ENCODE data around the gene ACAP3. TPM values are rescaled to one million over a fixed set of nuclear protein-coding genes. Genes with fewer than 3 reads are reported as not detected.
A peak's percentile ranks its signal among the peaks of the same experiment; 100 is the strongest.

Gene ACAP3
- total and polyA plus RNA-seq, 10 of the 15 experiments (the other 5 are each of a cell fraction or from before 2014, with no cell fraction given) = 0.05 to 34.2 (median 7.1) TPM

- peak; percentile 97 for ATAC-seq
- POLR2A ChIA-PET = interaction anchor here (0.6 to 2.3 kb wide), 18 partner anchors 9 to 238 kb away, joined by 3 to 19 read pairs (median 4); partner anchors contain the start of genes AURKAIP1, ISG15, TNFRSF18 and UBE2J2
- TF ChIP-seq STAT1 (conservative IDR thresholded peaks at IDR 0.05) (peak; percentile 7; the same call in 1 of the 2 replicates), ZBTB40 (IDR thresholded peaks at IDR 0.05; ENCODE audit: borderline replicate concordance) (no peak), BMI1 (IDR thresholded peaks at IDR 0.05; ENCODE audit: borderline replicate concordance) (no peak), TCF7 (IDR thresholded peaks at IDR 0.05; ENCODE audit: borderline replicate concordance) (no peak), IKZF1 (conservative IDR thresholded peaks at IDR 0.05) (0 out of 2 replicates have a peak, but pooled peaks have one; percentile 23), BCL3 (IDR thresholded peaks at IDR 0.05; ENCODE audit: borderline replicate concordance, insufficient read depth, low read depth, low read length, poor library complexity, severe bottlenecking) (no peak), ZBTB11 (CRISPR knock-in tag; IDR thresholded peaks at IDR 0.05) (no peak), TAF1 (IDR thresholded peaks at IDR 0.05; ENCODE audit: borderline replicate concordance, low read depth, low read length) (no peak), TBL1XR1 (IDR thresholded peaks at IDR 0.05; ENCODE audit: low read depth, low read length) (no peak; the same call in 1 of the 2 replicates), SKIL (IDR thresholded peaks at IDR 0.05; ENCODE audit: low read depth, poor library complexity, severe bottlenecking) (peak; percentile 65)
Measured at GRCh38 chr1:1250786-1251284, 56.9 kb downstream of the ACAP3 start.

More at GRCh38 chr1:1250786-1251284, 56.9 kb downstream of the ACAP3 start:
- peak; percentile 85 for FAIRE-seq
- ChIA-PET RAD21 (ENCODE audit: unreplicated experiment) (interaction anchor here (0.7 to 4.0 kb wide), 23 partner anchors 10 to 237 kb away, joined by 3 to 92 read pairs (median 5); partner anchors contain the start of genes C1orf159 and ISG15), CTCF (interaction anchor here (0.7 to 4.0 kb wide), 22 partner anchors 10 to 237 kb away, joined by 3 to 100 read pairs (median 4); partner anchors contain the start of genes B3GALT6, ISG15, SDF4 and UBE2J2), SMC1A (ENCODE audit: uncharacterized antibody, unreplicated experiment) (interaction anchor here (0.7 to 2.8 kb wide), 15 partner anchors 10 to 346 kb away, joined by 3 to 36 read pairs (median 4); no protein-coding TSS in a partner anchor)
- Histone ChIP-seq H3K9me3 (replicated peaks; ENCODE audit: control insufficient read depth, insufficient read depth, low read length) (no peaks in the 10 kb centered on the region), H3K4me3 (no peak overlapping the region), H3K79me2 (ENCODE audit: control insufficient read depth, insufficient read depth, low read length) (no peaks in the 10 kb centered on the region), H2AFZ (ENCODE audit: control insufficient read depth, low read depth, low read length) (no peak overlapping the region; the same call in 1 of the 2 replicates), H3K36me3 (ENCODE audit: control insufficient read depth in 2 of 2, insufficient read depth in 2 of 2, low read length in 1 of 2) (peaks cover 0 to 9% of the 10 kb centered on the region in 2 experiments; a peak in 3 of 4 replicates), H3K4me2 (ENCODE audit: control insufficient read depth, insufficient read depth) (peak overlapping the region; percentile 3), H3K4me1 (ENCODE audit: control insufficient read depth, insufficient read depth, low read length) (peaks cover 12% of the 10 kb centered on the region), H3K27ac (ENCODE audit: control insufficient read depth, insufficient read depth) (peak overlapping the region; percentile 82), H4K20me1 (ENCODE audit: control insufficient read depth, insufficient read depth) (no peaks in the 10 kb centered on the region), H3K27me3 (replicated peaks in 1 of 2; ENCODE audit: control insufficient read depth in 2 of 2, insufficient read depth in 2 of 2, low read length in 1 of 2) (peaks cover 1 to 5% of the 10 kb centered on the region in 2 experiments; a peak in 3 of 4 replicates), H3K9ac (ENCODE audit: control insufficient read depth, insufficient read depth, low read length) (peak overlapping the region; percentile 57)
- in situ Hi-C loops (cut with MboI) (loop anchor here (5.0 kb wide), 1 partner anchor 134 kb away; the partner anchor contains the start of gene C1orf159), intact Hi-C loops (cut with micrococcal nuclease; ENCODE audit: unreplicated experiment) (loop anchor here (1.0 kb wide), 1 partner anchor 129 kb away; no protein-coding TSS in a partner anchor)
- 6% methylated on average over 16 of the region's 16 CpGs for WGBS (ENCODE audit: insufficient coverage, insufficient replicate concordance, low lambda C conversion rate, missing lambda C conversion rate)
- DNase-seq (ENCODE audit: low read depth, low spot score) = peak; percentile 53
- no TSS peak for BruUV-seq (replicated peaks)
